A549 (cell line): Measurements from ENCODE around the gene ANKZF1. TPM values are rescaled to one million over a fixed set of nuclear protein-coding genes. Genes with fewer than 3 reads are reported as not detected.

Experiments
- CHD4 ChIP-seq: fragments of 200-600 bp; sonication (generic); IDR thresholded peaks from 2 replicates; pipeline ENCODE4 v1.6.1; 2016; ENCODE audit warnings: antibody characterized with exemption, mild to moderate bottlenecking, borderline replicate concordance
- EP300 ChIP-seq, 2 experiments: fragments of >200 bp; sonication (Bioruptor Twin); formaldehyde crosslinking; IDR thresholded peaks; 2 replicates in 1 of 2; 3 replicates in 1 of 2; pipeline ENCODE4 v1.6.1; 2016 to 2017
- ESRRA ChIP-seq: fragments of 150-350 bp; IDR thresholded peaks from 2 replicates; pipeline ENCODE4 v1.6.1; 2014; ENCODE audit warnings: mild to moderate bottlenecking, low read length, borderline replicate concordance
- HOXB5 ChIP-seq: fragments of 250-450 bp; sonication (Bioruptor Pico); IDR thresholded peaks from 2 replicates; pipeline ENCODE4 v1.5.0; 2020; ENCODE audit warnings: mild to moderate bottlenecking, moderate library complexity
- JUNB ChIP-seq: fragments of >200 bp; sonication (Bioruptor Twin); formaldehyde crosslinking; IDR thresholded peaks from 2 replicates; pipeline ENCODE4 v1.6.1; 2016
- KDM5A ChIP-seq: fragments of 200-600 bp; sonication (generic); IDR thresholded peaks from 2 replicates; pipeline ENCODE4 v1.6.1; 2016; ENCODE audit warnings: antibody characterized with exemption, mild to moderate bottlenecking
- MAX ChIP-seq: IDR thresholded peaks from 2 replicates; pipeline ENCODE4 v1.6.1; 2012
- MAZ ChIP-seq: fragments of 150-350 bp; IDR thresholded peaks from 2 replicates; pipeline ENCODE4 v1.6.1; 2014; ENCODE audit warnings: antibody characterized with exemption, low read depth, low read length, borderline replicate concordance
- NFE2L2 ChIP-seq: fragments of 150-350 bp; conservative IDR thresholded peaks from 2 replicates; pipeline ENCODE4 v1.6.1; 2014; ENCODE audit warnings: low read length
- NPAS2 ChIP-seq: fragments of 250-450 bp; sonication (Bioruptor Pico); IDR thresholded peaks from 2 replicates; pipeline ENCODE4 v1.8.0; 2022; ENCODE audit warnings: mild to moderate bottlenecking, moderate library complexity, borderline replicate concordance
- PHF8 ChIP-seq: fragments of 200-600 bp; sonication (generic); IDR thresholded peaks from 2 replicates; pipeline ENCODE4 v1.6.1; 2016; ENCODE audit warnings: low read depth, mild to moderate bottlenecking, antibody characterized with exemption, moderate library complexity, borderline replicate concordance
- POLR2A ChIP-seq: IDR thresholded peaks from 2 replicates; pipeline ENCODE4 v1.6.1; 2012; ENCODE audit warnings: mild to moderate bottlenecking, low read length
- RAD21 ChIP-seq, 2 experiments: fragments of >200 bp in 1 of 2; sonication (Bioruptor Twin) in 1 of 2; formaldehyde crosslinking in 1 of 2; IDR thresholded peaks in 1 of 2; conservative IDR thresholded peaks in 1 of 2; 2 replicates in 1 of 2; 3 replicates in 1 of 2; pipeline ENCODE4 v1.6.1; 2012 to 2018; ENCODE audit warnings: inconsistent platforms in 1 of 2
- TP53 ChIP-seq: fragments of 250-450 bp; sonication (Bioruptor Pico); IDR thresholded peaks from 2 replicates; pipeline ENCODE4 v1.5.0; 2021; ENCODE audit warnings: mild to moderate bottlenecking, moderate library complexity
- polyA plus RNA-seq, 4 experiments: library from polyadenylated mRNA; depleted of rRNA in 3 of 4; stranded (reverse); fragments of >200 nt; fragmentation: RNase III in 1 of 4; extraction: RNeasy Plus Mini Kit Qiagen cat#74134 plus additional on column Dnase treatment in 1 of 4; gene quantifications; 2 replicates in 3 of 4; 3 replicates in 1 of 4; pipeline ENCODE4 v1.2.3, GENCODE V29; 2011 to 2017
- TF ChIP-seq, protein P1 (sequence below): IDR thresholded peaks from 2 replicates; pipeline ENCODE4 v1.6.1; 2012
- TF ChIP-seq, protein P2 (sequence below): fragments of >200 bp; sonication (Bioruptor Twin); formaldehyde crosslinking; IDR thresholded peaks from 2 replicates; pipeline ENCODE4 v1.6.1; 2016
- TF ChIP-seq, protein P3 (sequence below): fragments of 250-450 bp; sonication (Bioruptor Pico); IDR thresholded peaks from 2 replicates; pipeline ENCODE4 v1.5.0; 2020; ENCODE audit warnings: low read depth, mild to moderate bottlenecking, moderate library complexity
- TF ChIP-seq, protein P4 (sequence below): fragments of >200 bp; sonication (Bioruptor Twin); formaldehyde crosslinking; IDR thresholded peaks from 3 replicates; pipeline ENCODE4 v1.6.1; 2016
- TF ChIP-seq, protein P5 (sequence below): fragments of 200-600 bp; sonication (generic); IDR thresholded peaks from 2 replicates; pipeline ENCODE4 v1.6.1; 2016; ENCODE audit warnings: antibody characterized with exemption, mild to moderate bottlenecking, moderate library complexity

The ANKZF1 gene
- polyA plus RNA-seq, 2 of the 4 experiments (the other 2 are of a cell fraction) = 23.2 to 30.3 TPM

- TF ChIP-seq JUNB = no peak
- TF ChIP-seq, protein P1, sequence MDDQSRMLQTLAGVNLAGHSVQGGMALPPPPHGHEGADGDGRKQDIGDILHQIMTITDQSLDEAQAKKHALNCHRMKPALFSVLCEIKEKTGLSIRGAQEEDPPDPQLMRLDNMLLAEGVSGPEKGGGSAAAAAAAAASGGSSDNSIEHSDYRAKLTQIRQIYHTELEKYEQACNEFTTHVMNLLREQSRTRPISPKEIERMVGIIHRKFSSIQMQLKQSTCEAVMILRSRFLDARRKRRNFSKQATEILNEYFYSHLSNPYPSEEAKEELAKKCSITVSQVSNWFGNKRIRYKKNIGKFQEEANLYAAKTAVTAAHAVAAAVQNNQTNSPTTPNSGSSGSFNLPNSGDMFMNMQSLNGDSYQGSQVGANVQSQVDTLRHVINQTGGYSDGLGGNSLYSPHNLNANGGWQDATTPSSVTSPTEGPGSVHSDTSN = peak; percentile 58
- TF ChIP-seq, protein P2, sequence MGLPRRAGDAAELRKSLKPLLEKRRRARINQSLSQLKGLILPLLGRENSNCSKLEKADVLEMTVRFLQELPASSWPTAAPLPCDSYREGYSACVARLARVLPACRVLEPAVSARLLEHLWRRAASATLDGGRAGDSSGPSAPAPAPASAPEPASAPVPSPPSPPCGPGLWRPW = no peak
- TF ChIP-seq, protein P3, sequence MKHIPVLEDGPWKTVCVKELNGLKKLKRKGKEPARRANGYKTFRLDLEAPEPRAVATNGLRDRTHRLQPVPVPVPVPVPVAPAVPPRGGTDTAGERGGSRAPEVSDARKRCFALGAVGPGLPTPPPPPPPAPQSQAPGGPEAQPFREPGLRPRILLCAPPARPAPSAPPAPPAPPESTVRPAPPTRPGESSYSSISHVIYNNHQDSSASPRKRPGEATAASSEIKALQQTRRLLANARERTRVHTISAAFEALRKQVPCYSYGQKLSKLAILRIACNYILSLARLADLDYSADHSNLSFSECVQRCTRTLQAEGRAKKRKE (CRISPR knock-in tag) = peak; percentile 64; the same call in 1 of the 2 replicates
- TF ChIP-seq, protein P4, sequence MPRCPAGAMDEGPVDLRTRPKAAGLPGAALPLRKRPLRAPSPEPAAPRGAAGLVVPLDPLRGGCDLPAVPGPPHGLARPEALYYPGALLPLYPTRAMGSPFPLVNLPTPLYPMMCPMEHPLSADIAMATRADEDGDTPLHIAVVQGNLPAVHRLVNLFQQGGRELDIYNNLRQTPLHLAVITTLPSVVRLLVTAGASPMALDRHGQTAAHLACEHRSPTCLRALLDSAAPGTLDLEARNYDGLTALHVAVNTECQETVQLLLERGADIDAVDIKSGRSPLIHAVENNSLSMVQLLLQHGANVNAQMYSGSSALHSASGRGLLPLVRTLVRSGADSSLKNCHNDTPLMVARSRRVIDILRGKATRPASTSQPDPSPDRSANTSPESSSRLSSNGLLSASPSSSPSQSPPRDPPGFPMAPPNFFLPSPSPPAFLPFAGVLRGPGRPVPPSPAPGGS = peak; percentile 72
- peak; percentile 96 for TF ChIP-seq POLR2A
- no peak for TF ChIP-seq CHD4
- no peak for TF ChIP-seq EP300 (IDR thresholded peaks at IDR 0.05)
- TF ChIP-seq NFE2L2 = no peak
- TF ChIP-seq, protein P5, sequence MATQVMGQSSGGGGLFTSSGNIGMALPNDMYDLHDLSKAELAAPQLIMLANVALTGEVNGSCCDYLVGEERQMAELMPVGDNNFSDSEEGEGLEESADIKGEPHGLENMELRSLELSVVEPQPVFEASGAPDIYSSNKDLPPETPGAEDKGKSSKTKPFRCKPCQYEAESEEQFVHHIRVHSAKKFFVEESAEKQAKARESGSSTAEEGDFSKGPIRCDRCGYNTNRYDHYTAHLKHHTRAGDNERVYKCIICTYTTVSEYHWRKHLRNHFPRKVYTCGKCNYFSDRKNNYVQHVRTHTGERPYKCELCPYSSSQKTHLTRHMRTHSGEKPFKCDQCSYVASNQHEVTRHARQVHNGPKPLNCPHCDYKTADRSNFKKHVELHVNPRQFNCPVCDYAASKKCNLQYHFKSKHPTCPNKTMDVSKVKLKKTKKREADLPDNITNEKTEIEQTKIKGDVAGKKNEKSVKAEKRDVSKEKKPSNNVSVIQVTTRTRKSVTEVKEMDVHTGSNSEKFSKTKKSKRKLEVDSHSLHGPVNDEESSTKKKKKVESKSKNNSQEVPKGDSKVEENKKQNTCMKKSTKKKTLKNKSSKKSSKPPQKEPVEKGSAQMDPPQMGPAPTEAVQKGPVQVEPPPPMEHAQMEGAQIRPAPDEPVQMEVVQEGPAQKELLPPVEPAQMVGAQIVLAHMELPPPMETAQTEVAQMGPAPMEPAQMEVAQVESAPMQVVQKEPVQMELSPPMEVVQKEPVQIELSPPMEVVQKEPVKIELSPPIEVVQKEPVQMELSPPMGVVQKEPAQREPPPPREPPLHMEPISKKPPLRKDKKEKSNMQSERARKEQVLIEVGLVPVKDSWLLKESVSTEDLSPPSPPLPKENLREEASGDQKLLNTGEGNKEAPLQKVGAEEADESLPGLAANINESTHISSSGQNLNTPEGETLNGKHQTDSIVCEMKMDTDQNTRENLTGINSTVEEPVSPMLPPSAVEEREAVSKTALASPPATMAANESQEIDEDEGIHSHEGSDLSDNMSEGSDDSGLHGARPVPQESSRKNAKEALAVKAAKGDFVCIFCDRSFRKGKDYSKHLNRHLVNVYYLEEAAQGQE = no peak
- TF ChIP-seq PHF8 = peak; percentile 75; the same call in 1 of the 2 replicates
- no peak for TF ChIP-seq ESRRA
- no peak for TF ChIP-seq NPAS2
- no peak for TF ChIP-seq KDM5A
- 0 out of 2 replicates have a peak, but pooled peaks have one; percentile 58 for TF ChIP-seq TP53 (CRISPR knock-in tag)
- TF ChIP-seq MAZ = peak; percentile 61; the same call in 1 of the 2 replicates
- TF ChIP-seq MAX = peak; percentile 57; the same call in 1 of the 2 replicates
- no peak for TF ChIP-seq HOXB5 (CRISPR knock-in tag)
- no peak for TF ChIP-seq RAD21 (conservative IDR thresholded peaks at IDR 0.05 in 1 of 2, IDR thresholded peaks at IDR 0.05 in 1 of 2)
These were observed 23.1 kb upstream of the ANKZF1 start, which contains the start of gene ZFAND2B (continued) for GRCh38 chr2:219206328-219207133.
